Activated CD8-positive, alpha-beta memory T cell treated with anti-CD3 and anti-CD28 coated beads, Interleukin-2, amount 50 U/mL, for 24 hours (primary cell): ENCODE results near the gene ZNF546.
"Not testable (repeated sequence)": the region's sequence is repeated elsewhere in the genome, so short reads cannot be mapped to it uniquely, and the experiment has no call there.

ENCODE experiments used
- DNase-seq: peaks from one replicate; pipeline ENCODE4 v3.0.0-alpha.2; 2020; ENCODE audit errors: extremely low read depth

Gene ZNF546

GRCh38 chr19:39996811-39997637 lies at the start of gene ZNF546:
Gene ZNF546 (plus strand): TSS chr19:39997060. CDS start chr19:39998327, 1,267 bp downstream.
- DNase-seq = peak; percentile 86

- DNase-seq = no peak
Observed at GRCh38 chr19:39949026-39949747, 47.7 kb upstream of the ZNF546 start.

- no peak for DNase-seq
Observed at GRCh38 chr19:39951065-39951650, 45.7 kb upstream of the ZNF546 start.

- no peak for DNase-seq
Observed at GRCh38 chr19:39951686-39952085, 45.2 kb upstream of the ZNF546 start.

GRCh38 chr19:39953915-39954314 lies 42.9 kb upstream of the ZNF546 start:
- DNase-seq = no peak

- DNase-seq = not testable (repeated sequence)
Observed at GRCh38 chr19:39957886-39958285, 39.0 kb upstream of the ZNF546 start.

- not testable (repeated sequence) for DNase-seq
Observed at GRCh38 chr19:39958942-39959341, 37.9 kb upstream of the ZNF546 start.

- not testable (repeated sequence) for DNase-seq
Observed at GRCh38 chr19:39959407-39959806, 37.5 kb upstream of the ZNF546 start.

GRCh38 chr19:39963898-39964297 lies 33.0 kb upstream of the ZNF546 start:
- no peak for DNase-seq

GRCh38 chr19:39966617-39967016 lies 30.2 kb upstream of the ZNF546 start:
- DNase-seq = no peak

- DNase-seq = no peak
Observed at GRCh38 chr19:39967561-39967960, 29.3 kb upstream of the ZNF546 start.

- DNase-seq = no peak
Observed at GRCh38 chr19:39968789-39969188, 28.1 kb upstream of the ZNF546 start.

GRCh38 chr19:39969266-39969665 lies 27.6 kb upstream of the ZNF546 start:
- DNase-seq = no peak

- DNase-seq = no peak
Observed at GRCh38 chr19:39969681-39970424, 27.0 kb upstream of the ZNF546 start.

- DNase-seq = no peak
Observed at GRCh38 chr19:39970425-39970674, 26.5 kb upstream of the ZNF546 start.

- peak; percentile 97 for DNase-seq
Observed at GRCh38 chr19:39970675-39971379, 26.0 kb upstream of the ZNF546 start, which contains the start of gene PSMC4. Gene PSMC4 (plus strand): TSS chr19:39971165. CDS start chr19:39971203, 38 bp downstream.

- DNase-seq = no peak
Observed at GRCh38 chr19:39971380-39972035, 25.4 kb upstream of the ZNF546 start.

- no peak for DNase-seq
Observed at GRCh38 chr19:39974377-39975155, 22.3 kb upstream of the ZNF546 start.

GRCh38 chr19:39982883-39983282 lies 14.0 kb upstream of the ZNF546 start:
- no peak for DNase-seq

- DNase-seq = no peak
Observed at GRCh38 chr19:39983695-39984300, 13.1 kb upstream of the ZNF546 start.
